ENCODE data around the gene HHIP. TPM values are rescaled to one million over a fixed set of nuclear protein-coding genes. Genes with fewer than 3 reads are reported as not detected.

Gene HHIP
- total RNA-seq, 1 donor: not detected

DNA sequence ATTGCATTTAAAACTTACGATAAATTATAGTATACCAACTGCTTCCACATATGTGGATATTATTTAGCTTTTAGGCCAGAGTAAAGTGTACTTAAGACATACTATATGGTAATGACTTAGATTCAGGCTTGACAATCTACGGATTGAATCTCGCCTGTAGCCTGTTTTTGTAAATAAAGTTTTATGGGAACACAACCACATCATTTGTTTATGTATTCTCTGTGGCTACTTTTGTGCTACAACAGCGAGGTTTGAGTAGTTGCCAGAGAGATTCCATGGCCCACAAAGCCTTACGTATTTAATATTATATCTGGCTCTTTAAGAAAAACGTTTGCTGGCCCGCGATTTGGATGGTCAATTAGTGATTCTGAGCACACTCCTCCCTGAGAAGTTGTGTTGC, 37.6 kb downstream of the HHIP start:
- Histone ChIP-seq H3K27me3 (ENCODE audit: insufficient read depth, low read length) (no peaks in the 10 kb centered on the region), H3K4me3 (ENCODE audit: low read length) (no peak overlapping the region), H3K4me1 (ENCODE audit: insufficient read depth, low read length) (no peaks in the 10 kb centered on the region), H3K9me3 (ENCODE audit: low read depth, low read length) (no peaks in the 10 kb centered on the region)

DNA sequence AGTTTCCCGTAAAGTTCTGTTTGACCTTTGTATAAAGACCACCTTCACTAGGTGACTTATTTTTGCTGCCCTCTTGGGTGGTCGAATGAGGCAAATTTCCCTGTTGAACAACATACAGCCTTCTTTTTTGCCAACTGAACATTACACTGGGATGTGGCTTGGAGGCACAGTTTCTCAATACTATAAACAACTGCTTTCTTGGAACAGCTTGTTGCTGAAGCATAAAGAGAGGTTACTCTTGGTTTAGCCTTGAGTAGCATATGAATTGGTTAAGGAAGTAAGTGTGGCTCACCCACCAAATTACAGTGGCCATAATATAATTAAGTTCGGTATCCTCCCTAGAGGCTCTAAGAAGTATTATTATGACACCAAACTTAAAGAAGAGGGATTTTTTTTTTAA, 40.0 kb downstream of the HHIP start:
- H3K9me3 ChIP-seq (ENCODE audit: low read depth, low read length): no peaks in the 10 kb centered on the region
- H3K4me1 ChIP-seq (ENCODE audit: insufficient read depth, low read length): no peaks in the 10 kb centered on the region
- no peak overlapping the region for H3K4me3 ChIP-seq (ENCODE audit: low read length)
- H3K27me3 ChIP-seq (ENCODE audit: insufficient read depth, low read length): no peaks in the 10 kb centered on the region

DNA sequence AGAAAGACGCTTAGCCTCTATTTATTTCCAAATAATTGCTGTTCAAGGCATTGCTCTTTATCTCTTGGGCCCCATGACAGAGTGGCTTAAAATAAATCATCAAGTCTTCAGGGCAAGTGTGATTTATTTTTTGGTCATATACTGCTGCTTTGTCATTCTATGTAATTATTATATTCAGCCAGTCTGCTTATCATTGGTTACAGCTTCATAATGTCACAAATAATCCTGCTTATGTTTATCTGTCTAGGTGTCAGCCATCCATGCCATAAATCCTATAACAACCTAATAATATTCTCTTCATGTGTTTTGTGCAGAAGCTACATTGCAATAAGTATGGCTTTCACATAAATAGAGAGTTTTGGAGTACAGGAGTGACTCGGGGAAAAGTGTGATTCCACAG, 41.0 kb downstream of the HHIP start:
- H3K4me1 ChIP-seq (ENCODE audit: insufficient read depth, low read length): no peaks in the 10 kb centered on the region
- no peaks in the 10 kb centered on the region for H3K27me3 ChIP-seq (ENCODE audit: insufficient read depth, low read length)
- H3K4me3 ChIP-seq (ENCODE audit: low read length): no peak overlapping the region
- no peaks in the 10 kb centered on the region for H3K9me3 ChIP-seq (ENCODE audit: low read depth, low read length)

DNA sequence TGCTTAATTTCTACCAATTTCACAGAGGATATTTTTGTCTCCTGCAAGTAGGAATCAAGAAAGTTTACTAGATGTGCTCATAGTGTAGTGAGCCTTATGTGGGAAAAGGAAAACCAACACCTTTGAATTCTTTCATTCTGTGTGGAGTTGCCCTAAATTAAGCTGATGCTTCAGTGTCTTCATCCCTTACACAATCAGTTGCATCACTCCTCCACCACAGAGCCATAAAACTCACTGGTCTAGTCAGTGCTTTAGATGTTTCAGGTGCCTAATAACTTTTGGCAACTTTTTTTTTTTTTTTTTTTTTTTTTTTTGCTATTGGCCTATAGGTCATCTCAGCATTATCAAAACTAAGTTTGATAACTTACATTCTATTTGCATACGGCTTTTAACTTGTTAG, 41.5 kb downstream of the HHIP start:
- Histone ChIP-seq H3K9me3 (ENCODE audit: low read depth, low read length) (no peaks in the 10 kb centered on the region), H3K4me1 (ENCODE audit: insufficient read depth, low read length) (no peaks in the 10 kb centered on the region), H3K27me3 (ENCODE audit: insufficient read depth, low read length) (no peaks in the 10 kb centered on the region), H3K4me3 (ENCODE audit: low read length) (no peak overlapping the region)

DNA sequence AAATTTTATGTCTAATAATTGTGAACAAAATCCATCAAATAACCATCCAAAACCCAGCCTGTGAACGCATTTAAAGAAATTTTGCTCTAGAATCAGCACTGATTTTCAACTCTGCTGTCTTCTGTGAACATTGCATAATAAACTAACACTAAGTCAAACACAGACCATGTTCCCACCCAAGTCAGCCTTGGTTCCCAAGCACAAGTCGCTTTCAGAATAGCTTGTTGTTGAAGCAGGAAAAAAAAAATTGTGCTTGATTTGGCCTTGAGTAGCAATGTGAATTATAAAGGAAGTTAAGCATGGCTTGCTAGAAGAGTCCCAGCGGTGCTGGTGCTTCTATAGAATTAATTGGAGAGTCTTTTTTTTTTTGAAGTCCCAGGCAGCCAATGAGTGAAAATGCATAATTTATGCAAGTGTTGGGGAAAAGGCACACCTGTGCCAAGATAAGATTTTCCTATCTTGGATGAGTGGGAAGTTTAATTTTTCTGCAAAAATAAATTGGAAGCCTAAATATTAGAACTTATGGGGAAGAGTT, 42.1 kb downstream of the HHIP start:
- no peaks in the 10 kb centered on the region for H3K4me1 ChIP-seq (ENCODE audit: insufficient read depth, low read length)

DNA sequence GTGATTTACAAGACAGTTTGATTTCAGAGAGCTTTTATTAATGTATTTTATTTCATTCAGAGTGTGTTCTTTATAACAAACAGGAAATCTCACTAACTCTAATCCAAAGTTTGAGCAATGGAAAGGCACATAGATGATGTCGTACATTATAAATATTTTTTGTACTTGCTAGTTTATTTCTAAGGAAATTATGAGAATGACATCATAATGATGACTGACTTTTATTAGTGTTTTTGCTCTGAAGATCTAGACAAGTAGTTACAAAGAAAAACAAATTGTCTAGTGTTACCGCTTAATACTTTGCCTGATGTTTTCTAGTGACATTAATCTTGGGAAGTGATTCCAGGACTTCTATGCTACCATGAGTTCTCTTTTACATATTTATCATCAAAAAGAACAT, 43.2 kb downstream of the HHIP start:
- H3K4me1 ChIP-seq (ENCODE audit: insufficient read depth, low read length): no peaks in the 10 kb centered on the region
- H3K27me3 ChIP-seq (ENCODE audit: insufficient read depth, low read length): no peaks in the 10 kb centered on the region
- H3K4me3 ChIP-seq (ENCODE audit: low read length): no peak overlapping the region
- H3K9me3 ChIP-seq (ENCODE audit: low read depth, low read length): no peaks in the 10 kb centered on the region

More for the DNA sequence above, 42.1 kb downstream of the HHIP start:
- no peaks in the 10 kb centered on the region for H3K9me3 ChIP-seq (ENCODE audit: low read depth, low read length)
- H3K4me3 ChIP-seq (ENCODE audit: low read length): no peak overlapping the region
- no peaks in the 10 kb centered on the region for H3K27me3 ChIP-seq (ENCODE audit: insufficient read depth, low read length)

DNA sequence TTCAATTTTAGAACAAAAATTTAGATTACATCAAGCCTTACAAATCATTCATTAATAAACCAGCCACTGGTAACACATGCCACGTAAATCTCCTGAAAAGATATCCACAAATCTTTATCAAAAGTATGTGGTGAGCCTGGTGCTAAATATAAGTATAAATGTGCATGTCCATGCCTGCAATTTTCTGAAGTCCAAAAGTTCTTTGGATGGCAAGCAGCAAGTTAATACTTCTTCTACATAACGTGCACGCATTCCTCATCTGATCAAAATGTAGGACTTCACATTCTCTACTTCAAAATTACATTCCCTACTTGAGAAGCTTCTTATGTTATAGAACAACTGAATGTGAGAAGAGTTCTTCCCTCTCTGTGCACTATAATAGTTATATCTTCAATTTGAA, 49.8 kb downstream of the HHIP start:
- H3K4me3 ChIP-seq (ENCODE audit: low read length): no peak overlapping the region
- no peaks in the 10 kb centered on the region for H3K27me3 ChIP-seq (ENCODE audit: insufficient read depth, low read length)
- H3K9me3 ChIP-seq (ENCODE audit: low read depth, low read length): no peaks in the 10 kb centered on the region
- no peaks in the 10 kb centered on the region for H3K4me1 ChIP-seq (ENCODE audit: insufficient read depth, low read length)

DNA sequence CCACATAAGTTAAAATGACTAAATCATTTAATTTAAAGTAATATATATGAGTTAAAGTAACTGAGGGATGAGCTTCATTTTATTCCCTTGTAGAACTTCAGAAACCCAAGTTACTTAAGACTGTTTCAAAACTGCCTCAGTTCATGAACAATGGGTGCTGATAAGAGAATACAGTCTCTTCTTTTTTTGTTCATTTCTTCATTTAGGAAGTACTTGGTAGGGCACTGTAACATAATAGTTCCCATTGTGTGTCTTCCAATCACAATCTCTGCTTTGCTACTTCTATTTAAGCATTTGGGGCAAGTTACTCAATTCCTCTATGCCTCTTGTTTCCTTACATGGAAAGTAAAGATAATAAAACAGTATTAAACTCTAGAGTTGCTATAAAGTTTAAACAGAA, 50.4 kb downstream of the HHIP start:
- no peaks in the 10 kb centered on the region for H3K9me3 ChIP-seq (ENCODE audit: low read depth, low read length)
- no peaks in the 10 kb centered on the region for H3K27me3 ChIP-seq (ENCODE audit: insufficient read depth, low read length)
- H3K4me1 ChIP-seq (ENCODE audit: insufficient read depth, low read length): no peaks in the 10 kb centered on the region
- no peak overlapping the region for H3K4me3 ChIP-seq (ENCODE audit: low read length)

DNA sequence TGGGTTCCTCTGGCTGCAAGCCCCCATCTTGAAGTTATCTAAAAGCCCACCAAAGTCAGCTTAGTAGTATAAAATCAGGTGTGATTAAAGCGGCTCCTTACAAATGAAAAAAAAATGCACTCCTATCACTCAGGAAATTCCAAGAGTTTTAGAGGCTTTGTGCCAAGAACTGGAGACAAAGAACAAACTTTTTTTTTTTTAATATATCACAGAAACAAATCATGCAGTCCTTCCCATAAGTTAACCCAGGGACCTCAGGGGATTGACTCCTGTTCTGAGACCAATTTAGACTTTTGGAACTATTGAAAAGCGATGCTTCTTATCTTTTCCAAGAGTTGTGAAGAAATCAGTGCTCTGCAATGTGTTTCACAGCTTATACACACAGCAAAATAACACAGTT, 53.6 kb downstream of the HHIP start:
- Histone ChIP-seq H3K9me3 (ENCODE audit: low read depth, low read length) (no peaks in the 10 kb centered on the region), H3K4me1 (ENCODE audit: insufficient read depth, low read length) (no peaks in the 10 kb centered on the region), H3K27me3 (ENCODE audit: insufficient read depth, low read length) (no peaks in the 10 kb centered on the region), H3K4me3 (ENCODE audit: low read length) (no peak overlapping the region)

DNA sequence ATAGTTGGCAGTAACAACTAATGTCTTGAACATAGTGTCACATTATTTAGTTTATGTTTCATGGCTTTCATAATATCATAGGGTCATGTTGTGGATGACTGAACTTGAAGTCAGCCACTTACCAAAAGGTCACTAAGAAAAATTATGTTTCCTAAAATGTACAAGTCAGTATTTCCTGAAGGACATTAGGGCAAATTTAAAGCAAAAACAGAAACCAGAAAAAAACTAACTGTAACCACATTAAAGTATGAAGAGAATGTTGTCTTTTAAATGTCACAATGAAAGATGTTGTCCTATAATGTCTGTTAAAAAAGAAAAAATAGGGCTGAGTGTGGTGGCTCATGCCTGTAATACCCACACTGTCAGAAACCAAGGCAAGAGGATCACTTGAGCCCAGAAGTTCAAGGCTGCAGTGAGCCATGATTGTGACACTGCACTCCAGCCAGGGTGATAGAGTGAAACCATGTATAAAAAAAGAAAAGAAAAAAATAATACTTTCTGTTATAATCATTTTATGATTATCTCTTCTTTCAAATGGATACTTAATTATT, 55.8 kb downstream of the HHIP start:
- H3K9me3 ChIP-seq (ENCODE audit: low read depth, low read length): no peaks in the 10 kb centered on the region
- no peak overlapping the region for H3K4me3 ChIP-seq (ENCODE audit: low read length)
- no peaks in the 10 kb centered on the region for H3K4me1 ChIP-seq (ENCODE audit: insufficient read depth, low read length)
- H3K27me3 ChIP-seq (ENCODE audit: insufficient read depth, low read length): no peaks in the 10 kb centered on the region

DNA sequence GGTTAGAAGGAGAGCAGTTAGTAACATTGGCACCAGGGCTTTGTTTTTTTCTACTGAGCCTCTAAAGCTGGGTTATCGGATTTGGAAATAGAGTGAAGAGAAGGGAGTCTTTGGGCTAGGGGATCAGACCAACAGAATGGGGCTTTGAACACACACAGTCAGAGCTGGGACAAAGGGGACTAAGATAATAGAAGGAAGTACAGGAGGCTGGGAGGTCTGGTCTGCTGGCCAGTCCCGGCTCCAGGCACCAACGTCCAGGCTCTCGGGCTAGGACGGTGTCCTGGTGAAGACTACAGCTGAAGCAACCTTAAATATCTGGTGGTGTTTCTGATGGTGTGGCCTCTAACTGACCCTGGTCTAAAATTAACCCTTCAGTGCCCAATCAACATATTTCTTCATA, 57.5 kb downstream of the HHIP start:
- Histone ChIP-seq H3K4me1 (ENCODE audit: insufficient read depth, low read length) (no peaks in the 10 kb centered on the region), H3K9me3 (ENCODE audit: low read depth, low read length) (no peaks in the 10 kb centered on the region), H3K27me3 (ENCODE audit: insufficient read depth, low read length) (no peaks in the 10 kb centered on the region), H3K4me3 (ENCODE audit: low read length) (no peak overlapping the region)

DNA sequence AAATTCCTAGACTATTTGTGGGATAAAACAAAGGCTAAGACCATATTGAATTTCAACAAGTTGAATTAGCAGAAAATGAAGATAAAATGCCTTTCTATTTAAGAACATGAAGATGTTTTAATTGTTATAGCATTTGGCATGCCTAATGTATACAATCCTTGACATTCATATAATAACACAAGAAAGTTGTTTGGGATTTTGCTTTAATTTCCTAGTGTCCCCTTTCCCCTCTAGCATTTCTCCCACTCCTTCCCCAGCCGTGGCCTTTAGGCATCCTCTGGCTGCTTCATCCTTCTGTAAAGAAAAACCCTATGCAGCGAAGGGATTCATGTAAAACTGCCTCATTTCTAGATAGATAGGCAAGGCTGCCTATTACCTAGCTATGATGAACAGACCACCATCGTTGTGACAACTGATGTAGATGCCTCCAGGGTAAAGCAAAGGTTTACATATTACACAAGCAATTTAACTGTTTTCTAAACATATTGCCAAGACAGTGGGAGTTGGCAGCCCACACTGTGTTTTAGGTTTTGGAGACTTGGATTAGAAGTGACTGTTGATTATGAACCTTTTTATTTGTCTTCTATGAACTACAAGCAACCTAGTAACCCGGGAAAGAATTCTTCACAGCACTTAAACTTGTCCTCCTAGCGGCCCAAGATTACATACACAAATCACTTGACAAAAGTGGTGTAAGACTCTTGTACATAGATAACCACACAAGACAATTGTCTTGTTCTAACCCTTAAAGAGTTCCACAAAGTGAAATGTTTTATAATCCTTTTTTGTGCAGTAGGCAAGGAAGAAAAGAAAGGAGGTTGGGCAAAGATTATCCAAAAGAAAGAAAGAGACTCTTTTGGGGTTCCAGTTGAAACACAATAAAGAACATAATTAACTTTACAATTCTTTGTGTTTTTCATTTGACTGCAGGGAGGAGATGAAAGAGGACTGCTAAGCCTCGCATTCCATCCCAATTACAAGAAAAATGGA, 59.9 kb downstream of the HHIP start:
- Histone ChIP-seq H3K9me3 (ENCODE audit: low read depth, low read length) (no peaks in the 10 kb centered on the region), H3K4me1 (ENCODE audit: insufficient read depth, low read length) (no peaks in the 10 kb centered on the region), H3K4me3 (ENCODE audit: low read length) (no peak overlapping the region), H3K27me3 (ENCODE audit: insufficient read depth, low read length) (no peaks in the 10 kb centered on the region)

DNA sequence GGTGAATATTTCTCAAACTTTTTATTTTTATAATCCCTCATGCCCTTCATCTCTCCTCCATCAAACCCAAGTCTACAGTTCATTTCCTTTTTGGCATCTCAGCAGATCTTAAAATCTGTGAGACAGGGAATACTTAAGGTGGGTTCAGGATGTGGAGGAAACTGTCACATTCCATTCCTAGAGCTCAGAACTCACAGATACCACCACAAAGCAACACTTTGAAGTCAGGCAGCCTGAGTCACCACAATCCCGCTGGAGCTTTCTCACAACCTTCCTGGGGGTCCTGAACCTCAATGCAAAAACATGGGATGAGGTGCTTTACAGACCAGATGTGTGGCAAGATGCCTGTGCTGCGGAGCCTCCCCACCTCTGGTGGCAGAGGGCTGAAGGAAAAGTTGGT, 63.2 kb downstream of the HHIP start:
- Histone ChIP-seq H3K4me3 (ENCODE audit: low read length) (no peak overlapping the region), H3K4me1 (ENCODE audit: insufficient read depth, low read length) (no peaks in the 10 kb centered on the region), H3K27me3 (ENCODE audit: insufficient read depth, low read length) (no peaks in the 10 kb centered on the region), H3K9me3 (ENCODE audit: low read depth, low read length) (no peaks in the 10 kb centered on the region)

DNA sequence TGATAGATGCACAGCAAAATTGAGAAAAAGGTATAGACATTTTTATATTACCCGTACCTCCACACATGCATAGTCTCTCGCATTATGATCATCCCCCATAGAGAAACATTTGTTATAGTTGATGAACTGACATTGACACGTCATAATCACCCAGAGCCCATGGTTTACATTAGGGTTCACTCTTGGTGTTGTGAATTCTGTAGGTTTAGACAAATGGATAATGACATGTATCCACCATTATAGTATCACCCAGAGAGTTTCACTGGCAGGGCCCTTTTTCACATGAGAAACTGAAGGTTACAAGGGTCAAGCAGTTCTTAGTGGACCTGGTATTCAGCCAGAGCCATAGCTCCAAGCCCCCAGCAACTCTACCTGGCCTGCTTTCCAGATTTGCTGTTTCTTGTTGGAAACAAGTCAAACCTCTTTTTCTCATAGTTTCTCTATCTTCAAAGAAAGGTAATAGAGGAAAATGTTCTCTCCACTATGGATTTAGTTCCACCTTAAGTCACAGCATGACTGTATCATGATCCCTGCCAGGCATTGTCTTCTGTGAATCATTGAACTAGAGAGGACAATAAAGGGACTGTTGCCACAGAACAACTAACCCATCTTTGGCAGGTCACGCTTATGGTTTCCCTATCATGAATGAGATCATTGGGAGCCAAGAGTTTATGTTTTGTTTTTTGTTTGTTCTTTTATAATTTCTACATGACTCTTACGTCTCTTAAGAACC, 64.0 kb downstream of the HHIP start:
- Histone ChIP-seq H3K27me3 (ENCODE audit: insufficient read depth, low read length) (no peaks in the 10 kb centered on the region), H3K9me3 (ENCODE audit: low read depth, low read length) (no peaks in the 10 kb centered on the region), H3K4me1 (ENCODE audit: insufficient read depth, low read length) (no peaks in the 10 kb centered on the region), H3K4me3 (ENCODE audit: low read length) (no peak overlapping the region)

DNA sequence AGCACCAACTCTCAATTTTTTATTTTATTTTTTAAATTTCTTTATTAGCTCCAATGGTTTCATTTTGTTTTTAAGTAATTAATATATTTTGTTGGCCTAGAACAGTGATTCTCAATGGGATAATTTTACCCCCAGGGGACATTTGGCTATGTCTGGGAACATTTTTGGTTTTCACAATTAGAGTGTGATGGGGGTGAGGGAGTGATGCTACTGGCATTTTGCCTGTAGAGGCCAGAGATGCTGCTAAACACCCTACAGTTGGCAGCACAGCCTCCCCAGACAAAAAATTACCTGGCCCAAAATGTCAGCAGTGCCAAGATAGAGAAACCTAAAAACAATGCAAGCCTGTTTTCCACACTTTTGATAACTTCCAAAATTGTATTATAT, 64.6 kb downstream of the HHIP start:
- Histone ChIP-seq H3K9me3 (ENCODE audit: low read depth, low read length) (no peaks in the 10 kb centered on the region), H3K27me3 (ENCODE audit: insufficient read depth, low read length) (no peaks in the 10 kb centered on the region), H3K4me3 (ENCODE audit: low read length) (no peak overlapping the region), H3K4me1 (ENCODE audit: insufficient read depth, low read length) (no peaks in the 10 kb centered on the region)

All from mononuclear cell (primary cell).